Mesenchymal stem cell (in vitro differentiated cells and primary cell): ENCODE measurements around the gene SIRPB1.

ENCODE experiments used
- DNase-seq: peaks from one replicate; pipeline ENCODE4 v3.0.0-alpha.2; 2013
- H2AFZ ChIP-seq: one replicate; pipeline ENCODE4 v1.6.1; 2013; ENCODE audit warnings: low read depth, mild to moderate bottlenecking, control low read depth, inconsistent platforms, low read length, moderate library complexity
- H2AK5ac ChIP-seq: 2 replicates; pipeline ENCODE4 v1.6.1; 2013; ENCODE audit warnings: low read length, moderate library complexity, mild to moderate bottlenecking, inconsistent platforms; ENCODE audit not compliant: severe bottlenecking
- H2BK120ac ChIP-seq: one replicate; pipeline ENCODE4 v1.6.1; 2013; ENCODE audit warnings: low read depth, mild to moderate bottlenecking, inconsistent platforms, low read length, moderate library complexity
- H2BK12ac ChIP-seq, 2 experiments: one replicate each; pipeline ENCODE4 v1.6.1; 2013; ENCODE audit warnings: inconsistent platforms in 2 of 2, low read length in 2 of 2, mild to moderate bottlenecking in 2 of 2, moderate library complexity in 2 of 2, control low read depth in 1 of 2
- H2BK15ac ChIP-seq: one replicate; pipeline ENCODE4 v1.6.1; 2013; ENCODE audit warnings: mild to moderate bottlenecking, low read depth, inconsistent platforms; ENCODE audit not compliant: poor library complexity, severe bottlenecking
- H2BK5ac ChIP-seq: 2 replicates; pipeline ENCODE4 v1.6.1; 2013; ENCODE audit warnings: low read depth, mild to moderate bottlenecking, low read length, control low read depth, inconsistent platforms; ENCODE audit not compliant: poor library complexity, severe bottlenecking
- H3K14ac ChIP-seq, 2 experiments: one replicate each; pipeline ENCODE4 v1.6.1; 2013; ENCODE audit warnings: inconsistent platforms in 2 of 2, low read length in 2 of 2, control low read depth in 1 of 2, mild to moderate bottlenecking in 1 of 2, moderate library complexity in 1 of 2
- H3K18ac ChIP-seq, 2 experiments: one replicate each; pipeline ENCODE4 v1.6.1; 2013; ENCODE audit warnings: inconsistent platforms in 2 of 2, low read length in 2 of 2, control low read depth in 1 of 2, low read depth in 1 of 2, mild to moderate bottlenecking in 1 of 2
- H3K23ac ChIP-seq, 2 experiments: one replicate each; pipeline ENCODE4 v1.6.1; 2013; ENCODE audit warnings: inconsistent platforms in 2 of 2, low read length in 2 of 2, mild to moderate bottlenecking in 2 of 2, moderate library complexity in 2 of 2, control low read depth in 1 of 2
- H3K27ac ChIP-seq: 2 replicates; pipeline ENCODE4 v1.5.1; 2013; ENCODE audit warnings: mild to moderate bottlenecking, moderate library complexity, low read length, control low read depth, inconsistent platforms; ENCODE audit not compliant: poor library complexity, severe bottlenecking
- H3K27me3 ChIP-seq, 2 experiments: 2 replicates each; pipeline versions ENCODE4 v1.6.1 to v1.7.0; 2013; ENCODE audit warnings: low read length in 2 of 2, mild to moderate bottlenecking in 2 of 2, moderate library complexity in 2 of 2, control low read depth in 1 of 2, inconsistent platforms in 1 of 2; ENCODE audit not compliant: control insufficient read depth in 1 of 2, insufficient read depth in 1 of 2
- H3K36me3 ChIP-seq, 2 experiments: 2 replicates each; pipeline versions ENCODE4 v1.6.1 to v1.7.0; 2013; ENCODE audit warnings: low read length in 2 of 2, control low read depth in 1 of 2, inconsistent platforms in 1 of 2, low read depth in 1 of 2, mild to moderate bottlenecking in 1 of 2; ENCODE audit not compliant: insufficient read depth in 2 of 2, control insufficient read depth in 1 of 2
- H3K4ac ChIP-seq, 2 experiments: one replicate each; pipeline ENCODE4 v1.6.1; 2013; ENCODE audit warnings: inconsistent platforms in 2 of 2, low read length in 2 of 2, mild to moderate bottlenecking in 2 of 2, moderate library complexity in 2 of 2, control low read depth in 1 of 2, low read depth in 1 of 2
- H3K4me1 ChIP-seq: 2 replicates; pipeline ENCODE4 v1.6.1; 2013; ENCODE audit warnings: low read depth, low read length, control low read depth; ENCODE audit not compliant: control insufficient read depth, insufficient read depth
- H3K4me2 ChIP-seq: 2 replicates; pipeline ENCODE4 v1.6.1; 2013; ENCODE audit warnings: low read length, mild to moderate bottlenecking, inconsistent platforms; ENCODE audit not compliant: poor library complexity, severe bottlenecking
- H3K4me3 ChIP-seq, 2 experiments: 2 replicates each; pipeline versions ENCODE4 v1.5.1 to v1.7.0; 2013; ENCODE audit warnings: low read length in 2 of 2, mild to moderate bottlenecking in 2 of 2, control low read depth in 1 of 2, low read depth in 1 of 2; ENCODE audit not compliant: insufficient read depth in 1 of 2
- H3K79me1 ChIP-seq: replicated peaks from 2 replicates; pipeline ENCODE4 v1.6.1; 2013; ENCODE audit warnings: mild to moderate bottlenecking, control low read depth, low read length, inconsistent platforms; ENCODE audit not compliant: poor library complexity, severe bottlenecking
- H3K9ac ChIP-seq: 2 replicates; pipeline ENCODE4 v1.7.0; 2013; ENCODE audit warnings: mild to moderate bottlenecking, low read length, moderate library complexity
- H3K9me3 ChIP-seq: 2 replicates; pipeline ENCODE4 v1.7.0; 2013; ENCODE audit warnings: mild to moderate bottlenecking, low read length; ENCODE audit not compliant: control insufficient read depth
- H4K8ac ChIP-seq: one replicate; pipeline ENCODE4 v1.6.1; 2013; ENCODE audit warnings: inconsistent platforms, mild to moderate bottlenecking, low read length, moderate library complexity
- H4K91ac ChIP-seq: one replicate; pipeline ENCODE4 v1.6.1; 2013; ENCODE audit warnings: mild to moderate bottlenecking, low read length, inconsistent platforms
- WGBS: methylation state at CpG from one replicate; pipeline ENCODE4 v1.1.7; 2013; ENCODE audit warnings: mixed read lengths; 5-methylcytosine and 5-hydroxymethylcytosine counted together

Gene SIRPB1

DNA sequence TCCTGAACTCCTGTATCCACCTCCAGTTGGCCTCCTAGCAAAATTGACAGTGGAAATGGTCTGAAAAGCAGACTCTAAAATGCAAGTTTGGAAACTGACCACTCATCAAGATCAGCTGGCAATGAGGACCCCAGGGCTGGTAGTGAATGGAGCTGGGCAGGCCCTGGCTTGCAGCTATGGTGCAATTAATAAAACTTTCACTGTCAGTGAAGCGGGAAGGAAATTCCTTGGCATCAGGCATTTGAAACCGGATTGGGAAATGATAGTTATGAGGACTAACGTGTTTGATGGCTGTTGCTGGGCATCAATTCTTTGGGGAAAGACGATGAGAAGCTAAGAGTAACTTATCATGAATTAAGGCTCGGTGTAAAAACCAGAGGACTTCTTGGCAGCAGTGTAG lies 19.1 kb downstream of the SIRPB1 start:
- H2AFZ ChIP-seq: no peak overlapping the region
- no peak overlapping the region for H2BK120ac ChIP-seq
- no peak overlapping the region for H2BK12ac ChIP-seq
- 65% methylated on average over 5 of the region's 5 CpGs for WGBS
- H2AK5ac ChIP-seq: no peak overlapping the region
- H2BK5ac ChIP-seq: no peak overlapping the region
- H2BK15ac ChIP-seq: no peak overlapping the region
- H3K9me3 ChIP-seq: no peaks in the 10 kb centered on the region
- H3K23ac ChIP-seq: no peak overlapping the region
- no peak overlapping the region for H3K4ac ChIP-seq
- no peaks in the 10 kb centered on the region for H3K36me3 ChIP-seq
- no peak overlapping the region for H3K18ac ChIP-seq
- no peak overlapping the region for H3K9ac ChIP-seq
- no peak overlapping the region for H4K8ac ChIP-seq
- peaks cover 0 to 7% of the 10 kb centered on the region in 2 experiments for H3K27me3 ChIP-seq
- H3K14ac ChIP-seq: no peak overlapping the region
- no peak for DNase-seq
- no peak overlapping the region for H4K91ac ChIP-seq
- no peaks in the 10 kb centered on the region for H3K79me1 ChIP-seq
- H3K4me2 ChIP-seq: no peak overlapping the region
- no peak overlapping the region for H3K4me3 ChIP-seq
- H3K27ac ChIP-seq: no peak overlapping the region
- H3K4me1 ChIP-seq: no peaks in the 10 kb centered on the region

DNA sequence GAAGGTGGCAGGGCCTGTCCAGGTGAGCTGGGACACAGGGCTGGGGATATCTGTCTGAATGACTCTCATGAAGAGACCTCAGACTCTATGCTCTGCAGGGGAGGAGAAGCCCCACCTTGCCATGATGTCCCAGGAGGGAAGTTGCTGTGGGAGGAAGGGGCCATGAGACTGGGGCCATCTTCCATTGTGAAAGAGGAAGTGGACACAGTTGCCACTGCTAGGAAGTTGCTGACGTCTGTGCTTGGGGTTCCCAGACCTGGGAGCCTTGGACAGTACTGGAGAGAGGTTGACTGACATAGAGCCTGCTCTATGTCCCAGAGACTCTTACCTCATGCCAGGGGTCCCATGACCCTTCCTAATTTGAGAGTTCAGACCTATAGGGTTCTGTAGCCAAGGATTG lies 24.5 kb downstream of the SIRPB1 start:
- Histone ChIP-seq H2AK5ac (no peak overlapping the region), H3K27me3 (peaks cover 0 to 7% of the 10 kb centered on the region in 2 experiments), H3K4me2 (no peak overlapping the region), H3K23ac (no peak overlapping the region), H3K79me1 (no peaks in the 10 kb centered on the region), H4K8ac (no peak overlapping the region), H3K4ac (no peak overlapping the region), H4K91ac (no peak overlapping the region), H3K9ac (no peak overlapping the region), H2BK15ac (no peak overlapping the region), H3K4me3 (no peak overlapping the region), H3K14ac (no peak overlapping the region), H3K36me3 (no peaks in the 10 kb centered on the region), H3K9me3 (no peaks in the 10 kb centered on the region), H3K27ac (no peak overlapping the region), H3K18ac (no peak overlapping the region), H3K4me1 (no peaks in the 10 kb centered on the region), H2BK5ac (no peak overlapping the region), H2AFZ (no peak overlapping the region), H2BK120ac (no peak overlapping the region), H2BK12ac (no peak overlapping the region)
- WGBS: no CpG with 5 or more reads among the region's 1 CpG
- no peak for DNase-seq

DNA sequence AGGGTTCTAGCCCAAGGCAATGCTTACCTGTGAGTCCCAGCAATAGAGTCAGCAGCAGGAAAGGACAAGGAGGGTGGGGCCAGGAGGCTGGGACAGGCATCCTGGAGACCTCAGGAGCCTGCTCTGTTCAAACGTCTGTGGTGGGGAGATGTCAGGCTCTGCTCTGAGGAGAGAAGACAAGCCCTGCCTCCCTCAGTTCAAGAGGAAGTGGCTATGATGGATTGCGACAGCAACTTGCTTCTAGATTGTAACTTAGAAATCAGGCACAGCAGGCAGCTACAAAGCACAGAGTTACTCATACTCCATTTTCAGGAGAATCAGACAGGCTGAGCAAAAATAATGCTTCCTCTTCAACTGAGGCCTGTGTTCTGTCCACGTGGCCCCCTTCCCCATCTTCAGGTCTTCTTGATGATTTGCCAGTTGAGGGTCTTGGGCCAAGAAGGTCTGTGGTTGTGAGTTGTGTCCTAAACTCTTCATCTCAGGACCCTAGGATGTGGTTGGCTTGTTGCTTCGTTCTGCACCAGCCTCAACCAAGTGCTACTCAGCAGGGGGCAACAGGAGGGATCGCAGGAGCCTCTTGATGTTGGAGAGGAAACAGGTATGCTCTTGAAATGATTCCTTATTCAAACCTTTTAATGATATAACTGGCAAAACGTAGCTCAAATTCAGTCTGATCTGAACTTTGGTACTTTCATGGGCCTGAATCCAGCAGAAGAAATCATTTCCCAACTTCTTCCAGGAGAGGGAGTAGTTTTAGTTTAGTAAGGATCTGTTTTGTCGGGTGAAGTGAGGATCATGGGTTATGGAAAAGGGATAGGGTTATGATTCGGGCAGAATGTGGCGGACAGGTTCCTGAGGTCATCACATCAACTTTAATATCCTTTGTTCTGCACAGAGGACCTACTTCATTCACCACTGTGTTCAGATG lies 31.0 kb downstream of the SIRPB1 start:
- H2BK5ac ChIP-seq: no peak overlapping the region
- no peak overlapping the region for H2BK12ac ChIP-seq
- no peak overlapping the region for H4K8ac ChIP-seq
- H3K36me3 ChIP-seq: no peaks in the 10 kb centered on the region
- no peak overlapping the region for H2BK120ac ChIP-seq
- 40% methylated on average over 4 of the region's 9 CpGs for WGBS
- H3K18ac ChIP-seq: no peak overlapping the region
- H2AK5ac ChIP-seq: no peak overlapping the region
- H2BK15ac ChIP-seq: no peak overlapping the region
- no peaks in the 10 kb centered on the region for H3K27me3 ChIP-seq
- H4K91ac ChIP-seq: no peak overlapping the region
- no peak overlapping the region for H3K23ac ChIP-seq
- peaks cover 3% of the 10 kb centered on the region for H3K4me1 ChIP-seq
- no peak overlapping the region for H3K4me3 ChIP-seq
- H3K27ac ChIP-seq: no peak overlapping the region
- H3K4me2 ChIP-seq: no peak overlapping the region
- DNase-seq: no peak
- H3K14ac ChIP-seq: no peak overlapping the region
- no peak overlapping the region for H3K4ac ChIP-seq
- no peak overlapping the region for H2AFZ ChIP-seq
- H3K9me3 ChIP-seq: no peaks in the 10 kb centered on the region
- H3K9ac ChIP-seq: peak overlapping the region; percentile 80
- H3K79me1 ChIP-seq: no peaks in the 10 kb centered on the region

DNA sequence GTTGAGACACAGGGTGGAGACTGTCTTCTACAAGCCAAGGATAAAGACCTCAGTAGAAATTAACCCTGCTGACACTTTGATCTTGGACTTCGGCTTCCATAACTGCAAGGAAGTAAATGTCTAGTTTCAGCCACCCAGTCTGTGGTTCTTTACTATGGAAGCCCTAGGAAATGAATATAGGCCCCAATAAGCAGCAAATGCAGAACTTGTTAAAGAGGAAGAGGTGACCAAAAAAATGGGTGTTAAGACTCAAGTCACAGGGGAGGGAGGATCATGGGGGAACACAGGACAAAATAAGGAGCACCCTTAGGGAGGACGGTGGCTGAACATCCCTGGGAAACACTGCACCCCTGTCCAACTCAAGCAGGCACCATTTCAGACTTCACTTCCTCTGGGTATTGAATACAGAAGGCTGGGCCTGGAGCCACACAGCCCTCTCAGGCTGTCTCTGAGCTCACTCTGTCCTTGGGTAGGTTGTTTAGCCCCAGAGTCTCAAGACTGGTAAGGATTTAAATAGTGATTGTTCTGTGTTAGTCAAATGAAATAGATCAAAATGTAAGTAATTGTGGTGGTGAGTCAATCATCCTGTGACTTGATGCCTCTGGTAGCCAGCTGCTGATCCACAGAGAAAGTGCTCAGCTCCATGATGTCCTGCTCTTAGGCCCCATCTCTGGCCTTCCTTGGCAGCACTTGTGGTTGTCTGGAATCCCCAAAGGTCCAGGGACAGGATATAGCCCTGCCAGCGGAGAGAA lies 31.9 kb downstream of the SIRPB1 start:
- Histone ChIP-seq H3K36me3 (no peaks in the 10 kb centered on the region), H4K8ac (no peak overlapping the region), H3K79me1 (no peaks in the 10 kb centered on the region), H2AK5ac (no peak overlapping the region), H2BK15ac (no peak overlapping the region), H3K27me3 (no peaks in the 10 kb centered on the region), H4K91ac (no peak overlapping the region), H3K23ac (no peak overlapping the region), H2BK12ac (no peak overlapping the region), H3K18ac (no peak overlapping the region), H3K4me1 (peaks cover 3% of the 10 kb centered on the region), H3K9me3 (no peaks in the 10 kb centered on the region), H2BK120ac (no peak overlapping the region), H2AFZ (no peak overlapping the region), H2BK5ac (no peak overlapping the region), H3K14ac (no peak overlapping the region), H3K4ac (no peak overlapping the region), H3K4me3 (no peak overlapping the region), H3K4me2 (no peak overlapping the region), H3K27ac (no peak overlapping the region), H3K9ac (peak overlapping the region; percentile 80)
- no peak for DNase-seq
- WGBS: 46% methylated on average over 3 of the region's 3 CpGs
